RPMI8226 (cell line): ENCODE data around the gene BEST4.
A peak's percentile ranks its signal among the peaks of the same experiment; 100 is the strongest.
"Not testable (repeated sequence)": the region's sequence is repeated elsewhere in the genome, so short reads cannot be mapped to it uniquely, and the experiment has no call there.

Experiments
- DNase-seq: peaks from one replicate; pipeline ENCODE4 v3.0.0-alpha.2; 2015

Gene BEST4

DNA sequence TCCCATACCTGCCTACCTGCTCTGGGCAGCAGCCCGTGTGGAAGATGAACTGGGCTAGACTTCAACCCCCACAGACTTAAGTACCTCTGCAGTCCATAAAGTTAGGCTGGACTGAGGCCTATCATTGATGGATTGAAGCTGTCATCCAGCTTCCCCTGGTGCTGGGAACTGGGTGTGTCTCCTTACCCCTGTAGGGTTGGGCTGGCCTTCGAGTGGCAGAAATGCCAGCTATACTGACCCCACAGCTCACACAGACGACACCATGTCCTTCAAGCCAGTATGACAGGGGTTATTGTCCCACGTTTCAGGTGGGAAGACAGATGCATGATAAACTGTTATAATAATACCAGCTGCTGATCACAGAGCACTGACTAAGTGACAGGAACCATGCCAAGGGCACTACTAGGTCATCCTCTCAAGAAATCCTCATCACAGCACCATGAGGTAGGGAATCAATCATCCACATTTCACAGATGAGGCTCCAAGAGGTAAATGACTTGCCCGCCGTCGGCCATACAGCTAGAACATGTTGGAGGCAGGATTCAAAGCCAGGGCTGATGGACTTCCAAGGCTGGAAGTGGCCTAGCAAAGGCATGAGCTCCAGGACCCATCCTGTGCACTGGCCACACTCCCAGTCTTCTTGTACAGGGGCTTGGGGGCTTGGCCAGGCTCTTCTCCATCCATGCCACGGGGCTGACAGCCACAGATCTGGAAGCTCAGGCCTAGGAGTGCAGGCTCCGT, at the start of gene BEST4:
Gene BEST4, minus strand, starts transcription at position 51 of the 741 bp plus-strand sequence. CDS start 465 bp downstream, outside the sequence.
- DNase-seq = no peak

DNA sequence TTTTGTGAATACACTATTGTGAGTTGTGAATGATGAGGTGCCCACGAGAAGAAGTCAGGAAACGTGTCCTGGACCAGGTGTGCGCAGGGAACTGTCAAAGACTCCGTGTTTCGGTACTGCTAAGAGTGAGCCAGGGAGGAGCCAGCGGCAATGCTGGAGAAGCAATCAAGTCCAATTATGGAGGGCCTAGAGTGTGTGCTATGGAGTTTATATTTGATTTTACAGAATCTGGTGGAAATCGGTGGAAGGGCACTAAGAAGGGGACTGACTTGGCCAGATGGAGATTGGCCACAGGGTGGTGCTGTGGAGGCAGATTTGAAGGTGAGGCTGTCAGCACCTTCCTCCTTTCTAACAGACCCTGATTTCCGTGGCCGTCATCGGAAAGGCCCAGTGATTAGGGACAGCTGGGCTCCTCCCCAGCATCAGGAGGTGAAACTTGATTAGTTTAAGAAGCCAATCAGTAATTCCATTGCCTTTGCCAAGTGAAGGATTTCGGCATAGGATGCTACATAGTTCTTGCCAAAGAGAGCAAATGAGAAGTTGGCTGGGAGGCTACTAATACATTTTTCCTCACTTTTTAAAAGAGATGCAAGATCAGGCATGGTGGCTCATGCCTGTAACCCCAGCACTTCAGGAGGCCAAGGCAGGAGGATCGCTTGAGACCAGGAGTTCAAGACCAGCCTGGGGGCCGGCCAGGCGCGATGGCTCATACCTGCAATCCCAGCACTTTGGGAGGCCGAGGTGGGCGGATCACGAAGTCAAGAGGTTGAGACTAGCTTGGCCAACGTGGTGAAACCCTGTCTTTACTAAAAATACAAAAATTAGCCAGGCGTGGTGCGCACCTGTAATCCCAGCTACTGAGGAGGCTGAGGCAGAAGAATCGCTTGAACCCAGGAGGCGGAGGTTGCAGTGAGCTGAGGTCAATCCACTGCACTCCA, 48.0 kb upstream of the BEST4 start:
- peak; percentile 90 for DNase-seq

DNA sequence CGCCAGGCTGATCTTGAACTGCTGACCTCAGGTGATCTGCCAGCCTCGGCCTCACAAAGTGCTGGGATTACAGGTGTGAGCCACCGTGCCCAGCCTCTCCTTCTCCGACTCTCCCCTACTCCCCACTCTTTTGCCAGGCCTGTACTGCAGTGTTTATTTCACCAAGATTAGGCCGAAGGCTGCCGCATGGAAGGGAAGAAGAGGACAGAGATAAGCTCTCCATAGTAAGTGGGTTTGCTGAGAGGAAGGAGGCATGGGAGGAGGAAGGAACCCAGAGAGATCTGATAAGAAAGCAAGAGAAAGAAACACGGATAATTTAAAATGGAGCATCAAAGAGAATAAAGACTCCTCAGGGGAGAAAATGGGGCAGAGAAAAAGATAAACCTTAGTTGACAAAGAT, 46.4 kb upstream of the BEST4 start:
- no peak for DNase-seq

DNA sequence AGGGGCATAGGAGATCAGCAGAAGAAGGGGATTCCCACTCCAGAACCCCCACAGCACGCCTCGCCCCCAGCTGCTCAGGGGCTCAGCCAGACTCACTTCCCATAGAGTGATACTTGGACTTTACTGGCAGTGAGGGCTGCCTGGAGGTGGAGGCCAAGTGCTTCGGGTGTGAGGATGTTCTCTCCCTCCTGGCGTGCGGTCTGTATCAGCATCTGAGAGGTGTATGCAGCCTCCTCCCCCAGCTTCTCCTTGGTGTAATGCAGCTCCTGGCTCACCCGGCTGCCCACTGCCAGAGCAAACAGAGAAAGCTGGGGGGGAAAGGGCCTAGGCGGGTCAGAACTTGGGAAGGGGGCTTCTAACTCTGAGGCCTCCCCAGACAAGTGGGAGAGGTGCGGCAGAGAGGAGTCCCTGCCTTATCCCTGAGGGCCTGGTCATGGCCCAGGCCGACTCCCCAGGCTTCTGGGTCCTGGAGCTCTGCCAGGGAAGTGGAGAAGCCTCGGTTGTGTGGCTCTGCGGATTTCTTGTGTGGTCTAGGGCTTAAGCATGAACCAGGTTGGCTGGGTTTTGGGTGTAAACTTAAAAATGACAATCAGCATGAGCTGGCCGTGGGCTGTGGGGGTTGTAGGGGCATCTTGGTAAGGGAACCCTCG, 44.2 kb upstream of the BEST4 start:
- DNase-seq = no peak

DNA sequence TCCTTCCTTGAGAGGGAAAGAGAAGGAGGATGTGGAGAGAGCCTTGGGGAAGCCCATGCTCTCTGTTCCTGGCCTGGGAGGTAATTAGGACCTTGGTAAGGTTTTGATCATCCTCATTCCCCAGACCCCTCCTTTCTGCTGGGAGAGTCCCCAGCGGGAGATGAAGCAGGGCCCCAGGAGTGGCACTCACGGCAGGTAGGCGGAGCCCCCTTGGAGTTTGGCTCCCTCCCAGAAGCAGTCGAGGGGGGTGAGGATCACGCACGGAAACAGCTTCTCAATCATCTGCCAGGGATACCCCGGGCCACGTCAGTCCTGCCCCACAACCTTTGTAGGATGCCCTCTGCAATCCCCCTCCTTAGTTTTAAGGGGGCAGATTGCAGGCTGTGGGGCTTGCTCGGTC, 43.5 kb upstream of the BEST4 start:
- no peak for DNase-seq

DNA sequence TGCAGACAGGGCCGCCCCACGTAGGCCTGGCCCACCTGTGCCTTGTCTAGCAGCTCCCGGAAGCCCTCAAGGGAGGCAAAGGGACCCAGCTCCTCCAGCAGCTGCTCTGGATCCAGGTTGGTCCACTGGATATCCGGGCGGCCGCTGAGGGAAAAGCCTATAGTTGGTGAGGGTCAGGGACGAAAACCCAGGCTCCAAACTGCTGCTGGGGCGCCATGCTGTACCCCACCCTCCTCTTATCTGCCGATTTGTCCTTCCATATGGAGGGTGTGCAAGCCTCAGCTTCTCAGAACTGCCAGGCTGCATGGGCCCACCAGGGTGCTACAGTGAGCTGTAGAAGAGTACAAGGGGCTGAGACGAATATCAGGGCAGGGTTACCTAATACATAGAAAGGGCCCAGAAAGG, 42.9 kb upstream of the BEST4 start:
- DNase-seq = no peak

DNA sequence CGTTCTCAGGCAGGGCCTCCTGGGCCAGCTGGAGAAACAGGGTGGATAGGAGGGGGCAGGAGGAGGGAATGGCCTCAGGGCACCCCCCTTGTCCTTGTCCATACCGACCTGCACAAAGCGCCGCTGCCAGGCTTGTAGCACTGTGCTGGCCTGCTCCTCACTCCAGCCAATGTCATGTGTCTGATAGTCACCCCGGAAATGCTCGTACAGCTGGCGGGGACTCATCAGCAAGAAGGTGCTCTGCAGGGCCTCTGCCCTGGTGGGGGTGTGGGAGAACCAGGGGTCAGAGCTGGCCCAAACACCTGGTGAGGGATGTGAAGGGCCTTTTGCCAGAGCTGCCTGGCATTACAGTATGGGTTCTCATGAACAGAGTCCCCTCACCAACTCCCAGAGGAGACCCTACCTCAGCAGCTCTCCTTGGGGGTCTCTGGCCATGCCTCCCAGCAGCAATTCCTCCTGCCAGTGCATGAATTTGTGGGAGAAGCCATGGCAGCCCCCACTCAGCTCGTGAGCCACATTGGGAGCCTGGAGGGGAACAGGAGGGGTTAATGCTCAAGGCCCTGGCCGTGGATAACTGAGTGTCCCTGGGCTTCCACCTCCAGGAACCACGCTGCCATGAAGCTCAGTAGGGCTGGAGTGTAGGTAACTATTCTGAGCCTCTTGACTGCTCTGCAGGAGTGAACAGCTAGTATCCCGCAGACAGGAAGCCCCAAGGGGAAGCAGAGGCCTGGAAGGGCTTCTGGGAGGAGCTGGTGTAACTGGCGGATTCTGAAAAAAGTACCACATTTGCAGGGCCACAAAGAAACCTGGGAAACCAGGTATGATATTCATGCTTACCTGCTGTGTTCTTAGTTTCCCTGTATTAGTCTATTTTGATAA, 41.8 kb upstream of the BEST4 start:
- no peak for DNase-seq

DNA sequence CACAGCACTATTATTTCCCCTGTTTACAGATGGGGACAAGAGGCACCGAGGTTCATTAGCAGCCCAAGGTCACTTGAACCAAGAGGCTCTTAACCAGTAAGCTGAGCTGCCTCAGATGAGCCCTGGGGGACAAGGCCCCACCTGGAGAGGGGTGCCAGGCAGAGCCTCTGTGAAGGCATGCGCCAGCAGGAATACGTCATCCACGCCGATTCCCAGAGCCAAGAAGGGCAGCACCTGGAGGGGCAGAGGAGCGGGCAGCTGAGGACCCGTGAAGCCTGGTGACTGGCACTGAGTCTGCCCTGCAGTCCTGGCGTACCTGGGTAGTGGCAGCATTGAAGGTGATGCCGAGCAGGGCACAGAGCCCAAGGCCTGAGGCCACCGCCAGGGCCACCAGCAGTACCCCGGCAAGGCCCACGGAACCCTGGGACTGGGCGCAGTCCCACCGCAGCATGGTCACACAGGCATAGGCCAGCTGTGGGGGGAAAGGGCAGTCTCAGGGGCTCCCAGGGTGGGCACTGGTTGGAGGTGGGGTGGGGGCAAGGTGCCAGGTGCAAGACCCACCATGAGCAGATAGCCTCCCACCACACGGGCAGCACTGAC, 41.0 kb upstream of the BEST4 start:
- DNase-seq = no peak

DNA sequence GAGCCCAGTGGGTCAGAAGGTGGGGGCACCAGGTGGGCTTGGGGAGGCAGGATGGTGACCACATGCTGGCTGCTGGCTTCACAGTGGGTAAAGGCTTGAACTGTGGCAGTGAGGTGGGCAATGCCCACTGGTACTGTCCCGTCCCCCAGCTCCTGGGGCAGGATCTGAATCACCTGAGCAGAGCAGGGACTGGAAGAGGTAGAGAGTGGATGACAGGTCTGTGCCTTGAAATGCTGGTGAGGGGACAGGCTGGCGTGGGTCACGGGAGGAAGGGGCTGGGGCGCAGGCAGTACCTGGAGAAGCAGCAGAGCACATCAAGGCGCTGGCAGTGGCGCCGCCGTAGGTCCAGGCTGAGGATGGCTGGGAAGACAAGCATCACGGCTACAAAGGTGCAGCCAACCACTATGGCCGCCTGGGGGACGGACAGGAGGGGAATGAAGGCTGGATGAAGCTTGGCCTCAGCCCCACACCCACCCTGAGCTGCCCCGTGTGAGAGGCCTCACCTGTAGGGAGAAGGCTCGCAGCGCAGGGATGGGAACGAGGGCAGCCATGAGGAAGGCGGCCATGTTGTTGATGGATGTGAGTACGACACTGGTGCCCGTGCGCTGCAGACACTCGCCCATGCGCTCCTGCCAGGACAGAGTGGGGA, 40.2 kb upstream of the BEST4 start:
- no peak for DNase-seq

DNA sequence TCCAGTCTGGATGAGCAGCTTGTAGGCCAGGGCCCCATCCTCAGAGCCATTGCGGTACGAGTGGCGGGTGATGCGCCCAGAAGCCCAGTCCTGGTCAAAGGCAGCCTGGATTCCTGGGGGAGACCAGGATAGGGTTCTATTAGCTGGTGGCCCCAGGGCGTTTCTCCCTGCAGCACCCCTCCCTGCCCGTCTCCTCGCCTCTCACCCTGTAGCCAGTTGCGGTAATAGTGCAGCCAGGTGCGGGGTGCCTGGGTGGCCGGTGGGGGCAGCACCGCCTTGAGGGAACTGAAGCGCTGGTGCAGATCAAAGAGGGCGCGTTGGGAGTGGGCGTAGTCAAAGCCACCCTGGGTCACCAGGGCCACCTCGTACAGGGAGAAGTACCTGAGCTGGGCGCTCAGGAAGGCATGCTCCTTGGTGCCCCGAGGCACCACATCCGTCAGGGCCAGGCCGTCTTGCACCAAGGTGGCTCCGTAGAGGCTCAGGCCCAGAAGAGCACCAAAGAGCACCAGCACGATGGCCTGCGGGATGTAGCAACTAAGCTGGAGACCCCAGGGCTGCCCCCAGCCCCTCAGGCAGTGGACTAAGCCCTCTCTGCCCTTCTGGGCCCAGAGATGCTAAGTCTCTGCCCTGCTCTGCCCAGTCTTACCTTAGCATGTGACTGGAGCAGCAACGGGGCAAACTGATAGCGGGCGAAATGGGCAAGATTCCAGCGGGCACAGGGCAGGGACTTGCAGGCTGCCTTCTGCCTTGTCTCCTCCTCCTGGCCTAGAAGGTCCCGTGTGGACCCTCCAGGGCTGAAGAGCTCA, 39.4 kb upstream of the BEST4 start:
- DNase-seq = no peak

DNA sequence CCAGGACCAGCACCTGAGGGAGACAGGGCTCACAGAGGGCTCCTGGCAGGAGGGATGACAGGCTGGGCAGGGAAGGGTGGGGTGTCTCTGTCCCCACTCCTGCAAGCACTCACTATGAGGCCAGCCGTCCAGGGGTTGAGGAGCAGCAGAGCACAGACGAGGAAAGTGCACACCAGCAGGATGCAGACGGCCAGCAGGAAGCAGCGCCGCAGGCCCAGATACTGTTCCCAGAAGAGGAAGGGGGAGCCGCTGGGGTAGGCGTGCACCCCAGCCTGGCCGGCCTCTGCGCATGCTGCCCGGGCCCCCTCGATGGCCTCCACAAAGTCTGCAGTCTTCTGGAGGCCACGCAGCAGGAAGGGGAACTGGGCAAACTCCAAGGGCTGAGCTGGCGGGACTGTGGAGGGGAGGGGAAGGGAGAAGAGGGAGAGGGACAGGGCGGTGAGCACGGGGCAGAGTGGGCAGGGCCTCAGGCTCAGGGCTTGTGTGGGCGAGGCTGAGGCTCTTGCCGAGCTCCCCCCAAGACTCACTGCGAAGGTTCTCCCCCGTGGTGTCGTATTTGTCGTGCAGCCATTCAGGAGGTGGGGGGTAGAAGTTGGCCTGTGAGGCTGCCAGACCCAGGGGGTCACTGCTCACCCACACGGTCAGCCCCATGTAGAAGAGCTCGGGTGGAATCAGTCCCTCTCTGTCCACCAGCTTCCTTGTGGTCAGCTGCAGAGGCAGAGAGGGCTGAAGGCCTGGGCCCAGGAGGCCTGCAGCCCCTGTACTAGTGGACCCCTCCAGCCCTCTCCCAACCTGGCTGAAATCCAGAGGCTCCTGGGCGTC, 38.6 kb upstream of the BEST4 start:
- DNase-seq = no peak

DNA sequence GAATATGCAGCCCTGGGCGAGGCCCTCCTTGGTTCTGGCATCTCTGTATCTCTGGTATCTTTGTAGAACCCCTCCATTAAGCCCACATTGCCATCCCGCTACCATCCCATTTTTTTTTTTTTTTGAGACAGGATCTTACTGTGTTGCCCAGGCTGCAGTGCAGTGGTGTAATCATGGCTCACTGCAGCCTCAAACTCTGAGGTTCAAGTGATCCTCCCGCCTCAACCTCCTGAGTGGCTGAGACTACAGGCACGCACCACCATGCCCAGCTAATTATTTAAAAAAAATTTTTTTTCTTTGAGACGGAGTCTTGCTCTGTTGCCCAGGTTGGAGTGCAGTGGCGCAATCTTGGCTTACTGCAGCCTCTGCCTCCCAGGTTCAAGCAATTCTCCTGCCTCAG, 36.4 kb upstream of the BEST4 start:
- DNase-seq = not testable (repeated sequence)

DNA sequence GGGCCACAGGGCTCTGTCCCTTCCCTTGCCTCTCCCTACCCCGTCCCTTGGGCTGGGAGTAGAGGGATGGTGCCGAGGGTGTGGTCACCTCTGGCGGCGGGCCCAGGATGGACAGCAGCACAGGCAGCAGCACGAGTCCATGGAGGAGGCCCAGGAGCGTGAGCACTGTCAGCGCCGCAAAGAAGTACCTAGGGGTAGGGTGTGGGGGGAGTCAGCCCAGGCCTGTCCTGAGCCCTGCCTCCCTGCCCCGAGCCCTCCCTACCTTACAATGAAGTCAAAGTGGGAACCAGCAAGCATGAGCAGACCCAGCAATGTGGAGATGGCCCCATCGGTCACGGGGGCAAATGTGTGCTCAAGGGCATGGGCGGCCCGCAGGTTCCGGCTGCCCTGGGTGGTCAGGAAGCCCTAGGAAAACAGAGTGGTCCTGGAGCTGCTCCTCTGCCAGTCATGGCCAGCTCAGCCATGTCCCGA, 35.0 kb upstream of the BEST4 start:
- DNase-seq = no peak

DNA sequence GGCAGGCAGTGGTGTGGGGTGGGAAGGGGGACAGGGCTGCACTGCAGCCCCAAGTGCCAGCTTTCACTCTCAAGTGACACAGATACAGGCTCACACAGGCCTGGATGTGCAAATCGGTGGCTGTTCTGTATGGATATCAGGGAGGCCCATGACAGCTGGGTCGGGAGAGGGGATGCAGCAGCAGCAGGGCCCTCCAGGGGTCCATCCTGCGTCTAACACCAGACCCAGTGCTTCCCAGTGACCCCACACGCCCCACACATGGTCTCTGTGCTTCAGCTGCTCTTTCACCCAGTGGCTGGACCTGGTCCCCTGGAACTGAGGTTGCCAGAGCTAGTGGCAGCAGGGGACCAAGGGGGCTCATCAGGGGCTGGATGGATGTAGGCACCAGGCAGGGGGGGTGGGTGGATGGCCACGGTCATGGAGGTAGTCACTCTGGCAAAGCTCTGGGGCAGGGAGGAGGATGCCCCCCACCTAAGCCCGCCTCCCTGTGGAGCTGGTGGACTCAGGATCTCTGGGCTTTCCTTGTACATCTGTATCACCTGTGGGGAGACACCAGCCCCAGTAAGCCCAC, 34.2 kb upstream of the BEST4 start:
- no peak for DNase-seq

DNA sequence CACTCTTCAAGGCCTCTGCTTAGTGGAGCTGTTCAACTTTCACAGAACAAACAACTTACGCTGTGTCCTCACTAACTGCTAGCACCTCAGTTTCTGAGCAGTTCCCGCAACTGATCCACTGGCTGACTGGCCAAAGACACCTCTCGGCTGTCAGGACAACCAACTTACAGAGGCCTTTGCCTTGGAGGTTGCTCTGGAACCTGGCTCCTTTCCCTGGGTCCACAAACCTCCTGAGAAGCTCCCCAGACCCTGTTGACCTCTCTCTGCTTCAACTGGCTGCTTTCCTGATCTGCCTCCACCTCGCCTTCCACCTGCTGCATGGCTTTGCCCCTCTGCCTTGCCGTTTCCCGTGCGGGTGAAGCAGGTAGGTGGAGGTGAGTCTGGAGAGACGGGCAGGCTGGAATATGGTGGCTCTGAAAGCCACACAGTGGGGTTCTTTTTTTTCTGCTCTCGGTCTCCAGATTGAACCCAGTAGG, 33.3 kb upstream of the BEST4 start:
- no peak for DNase-seq

DNA sequence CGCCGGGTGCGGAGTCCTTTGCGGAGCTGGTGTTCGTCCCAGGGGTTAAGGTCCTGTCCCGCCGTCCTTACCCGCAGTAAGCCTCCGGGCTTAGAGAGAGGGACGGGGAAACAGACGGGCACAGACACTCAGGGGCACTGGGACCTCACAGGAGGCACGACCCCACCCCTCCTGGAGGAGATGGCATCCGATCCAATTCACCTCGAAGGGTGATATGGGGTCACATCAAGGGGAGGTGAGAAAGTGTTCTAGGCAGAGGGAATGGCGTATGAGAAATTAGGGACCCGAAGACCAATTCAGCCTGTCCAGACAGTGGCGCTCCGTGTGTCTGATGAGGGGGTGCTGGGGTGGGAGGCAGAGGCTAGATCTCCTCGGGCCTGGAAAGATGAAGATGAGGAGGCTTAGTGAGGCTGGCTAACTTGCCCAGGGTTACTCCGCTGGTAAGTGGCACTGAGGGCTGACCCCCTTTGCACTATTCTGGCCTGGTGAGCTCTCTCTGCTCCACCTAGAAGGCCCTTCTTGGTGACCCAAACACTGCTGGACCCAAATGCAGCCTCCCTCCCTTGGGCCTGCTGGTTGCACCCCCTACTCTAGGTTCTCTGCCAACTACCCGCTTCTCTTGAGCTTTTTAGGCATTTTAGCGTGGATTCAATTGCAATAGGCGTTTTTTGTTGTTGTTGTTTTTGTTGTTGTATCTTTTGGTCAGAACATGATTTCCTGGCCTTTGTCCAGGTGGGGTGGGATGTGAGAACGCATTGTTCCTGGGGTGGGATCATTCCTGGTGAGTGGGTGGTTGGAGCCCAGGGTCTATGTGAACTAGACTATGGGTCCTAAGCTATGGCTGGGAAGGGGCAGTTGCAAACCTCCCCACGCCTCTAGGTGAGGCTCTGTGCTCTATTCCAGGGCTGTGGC, 32.6 kb upstream of the BEST4 start:
- DNase-seq = no peak

DNA sequence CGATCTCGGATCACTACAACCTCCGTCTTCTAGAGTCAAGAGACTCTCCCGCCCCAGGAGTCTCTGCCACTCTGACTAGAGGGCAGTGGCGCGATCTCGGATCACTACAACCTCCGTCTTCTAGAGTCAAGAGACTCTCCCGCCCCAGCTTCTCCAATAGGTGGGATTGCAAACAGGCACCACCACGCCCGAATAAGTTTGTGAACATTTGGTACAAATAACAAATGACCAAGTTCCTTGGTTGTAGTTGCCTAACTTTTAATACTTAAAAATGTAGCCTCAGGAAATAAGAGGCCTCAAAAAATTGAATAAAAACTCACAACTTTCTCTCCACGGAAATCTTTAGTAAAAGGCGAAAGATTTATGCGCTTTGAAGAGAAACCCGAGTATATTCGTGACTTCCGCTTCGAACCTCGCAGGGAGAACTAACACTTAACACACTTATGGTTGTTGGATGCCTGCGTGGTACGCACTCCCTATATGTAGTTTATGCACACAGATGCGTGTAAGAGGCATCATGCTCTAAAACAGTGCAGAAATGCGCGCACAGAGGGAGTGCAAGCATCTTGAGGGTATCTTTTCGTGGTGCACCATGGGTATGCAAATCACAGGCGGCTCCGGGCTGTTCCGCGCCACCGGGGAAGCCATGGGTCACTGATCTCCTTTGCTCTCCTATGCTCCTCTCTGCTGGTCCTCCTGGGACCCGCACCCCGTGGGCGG, 31.8 kb upstream of the BEST4 start:
- DNase-seq = peak; percentile 89
